EL (cell line): ENCODE data around the gene KCNE4.

Experiments used
- DNase-seq: peaks from one replicate; pipeline ENCODE4 v3.0.0-alpha.2; 2016

Gene KCNE4

DNA sequence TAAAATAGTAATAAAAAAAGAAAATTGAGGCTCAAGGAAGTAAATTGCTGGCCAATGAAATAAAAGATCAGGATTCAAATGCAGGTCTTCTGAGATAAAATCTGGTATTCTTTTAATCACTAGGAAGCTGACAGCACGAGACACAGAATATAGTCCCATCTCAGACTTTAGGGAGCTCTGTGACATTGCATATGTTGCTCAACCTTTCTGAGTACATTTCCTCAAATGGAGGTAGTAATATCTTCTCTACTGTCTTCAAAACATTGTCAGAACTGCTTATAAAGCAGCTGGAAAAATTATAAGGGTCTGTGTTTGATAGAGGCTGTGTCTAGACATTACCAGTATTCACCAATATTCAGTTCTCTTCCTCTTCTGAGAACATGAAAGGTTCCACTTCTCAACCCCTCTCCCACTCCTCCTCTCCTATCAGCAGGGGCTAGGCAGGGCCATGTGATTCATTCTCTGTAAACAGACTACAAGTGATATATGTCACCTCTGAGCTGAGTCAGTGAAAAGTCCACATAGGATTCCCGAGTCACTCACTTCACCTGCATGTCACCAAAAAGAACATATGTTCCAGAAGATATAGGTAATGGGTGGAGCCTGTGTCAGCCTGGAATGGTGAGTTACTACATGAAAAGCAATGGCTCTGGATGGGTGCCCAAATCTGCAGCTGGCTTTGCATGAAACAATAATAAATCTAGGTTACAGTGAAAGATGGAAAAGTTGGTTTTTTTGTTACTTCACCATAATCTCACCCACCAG is 7.1 kb downstream of the KCNE4 start:
- no peak for DNase-seq

DNA sequence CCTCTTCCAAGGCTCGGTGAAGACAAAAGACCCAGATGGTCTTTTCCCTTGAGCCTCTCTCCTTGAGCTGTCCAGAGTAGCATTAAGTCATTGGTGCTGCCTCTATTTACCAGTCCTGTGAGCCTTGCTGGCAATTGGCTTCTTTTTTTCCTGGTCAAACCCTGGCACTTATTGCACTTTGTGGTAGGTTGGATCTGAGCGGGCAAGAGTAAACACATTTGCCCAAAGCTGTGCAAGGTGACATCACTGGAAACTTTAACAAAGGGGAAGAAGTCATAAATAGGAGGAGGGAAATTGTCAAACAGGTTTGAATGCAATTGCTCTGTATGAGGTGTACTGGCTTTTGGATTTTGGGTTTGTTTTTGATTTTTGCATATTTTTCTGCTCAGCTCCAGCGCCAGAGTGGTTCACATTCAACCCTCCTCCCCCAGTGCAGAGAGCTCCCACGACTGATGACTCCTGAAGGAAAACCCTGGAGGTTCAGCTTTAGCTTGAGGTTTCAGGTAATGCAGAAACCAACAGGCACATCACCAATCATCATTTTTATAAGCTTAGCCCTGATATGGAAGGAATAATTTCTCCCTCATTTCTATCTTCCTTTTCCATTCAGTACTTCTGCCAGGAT is 8.3 kb downstream of the KCNE4 start:
- DNase-seq: no peak

DNA sequence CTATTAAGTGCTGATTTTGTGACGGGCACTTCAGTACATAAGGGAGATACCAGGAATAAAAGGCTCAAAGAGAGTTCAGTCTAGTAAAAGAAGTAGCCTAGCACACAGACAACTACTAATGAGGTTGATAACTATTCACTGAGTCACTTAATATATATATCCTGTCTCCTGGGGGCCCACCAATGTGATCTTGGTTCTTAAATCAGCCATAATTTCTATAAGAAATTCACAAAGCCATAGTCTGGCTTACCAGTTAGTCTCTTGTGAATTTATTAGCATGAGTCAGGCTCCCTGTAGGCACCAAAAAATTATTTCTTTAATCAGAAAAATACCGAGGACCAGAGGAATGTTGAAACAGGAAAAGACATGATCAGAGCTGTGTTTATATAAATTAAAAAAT is 10.4 kb downstream of the KCNE4 start:
- DNase-seq: peak; percentile 84

DNA sequence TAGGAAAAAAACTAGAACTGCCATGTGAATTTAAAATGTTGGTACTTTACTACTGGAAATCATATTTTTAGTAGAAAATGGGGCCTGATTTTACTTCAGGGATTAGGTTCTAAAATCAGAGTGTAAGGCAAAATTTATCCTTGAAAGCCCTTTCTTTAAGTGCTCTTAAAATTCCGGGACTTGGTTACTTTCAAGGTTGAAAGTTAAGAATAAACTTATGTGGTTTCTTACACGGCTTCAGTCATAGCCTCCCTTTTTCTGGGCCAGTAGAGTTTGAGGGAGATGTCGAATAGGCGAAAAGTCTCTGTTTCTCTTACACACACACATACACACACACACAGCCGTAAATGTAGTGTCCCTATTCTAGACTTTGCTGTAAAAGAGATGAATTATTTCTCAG is 13.1 kb downstream of the KCNE4 start:
- DNase-seq: no peak

DNA sequence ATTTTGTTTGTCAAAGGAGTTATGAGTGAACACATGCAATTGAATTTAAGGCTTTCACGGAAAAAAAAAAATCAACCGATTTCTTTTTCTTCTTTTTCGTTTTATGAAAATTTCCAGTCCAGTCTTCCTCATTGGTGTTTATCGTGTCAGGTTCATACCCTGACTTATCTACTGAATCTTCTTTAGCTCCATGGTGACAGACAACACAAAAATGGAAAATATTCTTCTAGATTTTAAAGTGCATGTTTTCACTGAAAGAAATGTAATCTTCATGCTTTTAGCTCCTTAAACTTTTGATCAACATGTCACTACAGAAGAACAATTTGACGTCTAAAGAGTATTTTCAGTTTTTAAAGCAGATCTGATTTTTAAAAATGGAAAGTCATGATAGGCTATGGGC is 14.7 kb downstream of the KCNE4 start:
- no peak for DNase-seq

DNA sequence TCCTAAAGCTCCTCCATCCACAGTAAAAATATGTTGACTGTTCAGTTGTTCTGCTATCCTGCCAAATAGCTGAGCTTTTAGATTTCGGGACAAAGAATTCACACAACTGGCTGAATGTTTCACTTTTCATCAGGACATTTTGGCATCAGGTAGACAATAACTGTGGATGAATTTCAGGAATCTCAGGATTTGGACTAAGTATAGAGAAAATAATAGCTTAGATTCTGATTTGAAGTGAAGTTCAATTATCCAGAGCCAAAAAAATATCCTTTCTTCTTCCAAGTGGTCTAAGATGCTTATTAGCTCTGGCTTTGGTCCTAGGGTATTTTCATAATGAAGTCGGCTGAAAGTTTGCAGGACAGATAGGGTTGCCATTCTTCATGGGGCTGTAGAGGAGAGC is 16.1 kb downstream of the KCNE4 start:
- DNase-seq: no peak

DNA sequence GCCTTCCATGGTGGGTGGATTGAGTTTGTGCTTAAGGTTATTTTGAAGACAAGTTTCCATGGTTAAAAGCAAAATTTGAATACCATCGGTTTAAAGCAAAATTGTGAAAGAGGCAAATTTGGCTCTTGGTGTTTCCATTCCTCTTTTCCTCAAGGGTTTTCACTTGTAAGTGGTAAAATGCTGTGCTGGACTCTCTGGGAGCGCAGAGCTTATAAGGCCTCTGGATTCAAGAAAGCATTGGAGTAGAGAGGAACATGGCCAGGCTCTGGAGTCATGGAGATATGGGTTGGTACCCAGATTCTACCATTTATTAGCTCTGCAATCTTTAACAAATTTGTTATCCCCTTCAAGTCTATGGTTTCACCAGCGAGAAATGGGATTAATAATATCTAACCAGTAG is 17.5 kb downstream of the KCNE4 start:
- DNase-seq: no peak

DNA sequence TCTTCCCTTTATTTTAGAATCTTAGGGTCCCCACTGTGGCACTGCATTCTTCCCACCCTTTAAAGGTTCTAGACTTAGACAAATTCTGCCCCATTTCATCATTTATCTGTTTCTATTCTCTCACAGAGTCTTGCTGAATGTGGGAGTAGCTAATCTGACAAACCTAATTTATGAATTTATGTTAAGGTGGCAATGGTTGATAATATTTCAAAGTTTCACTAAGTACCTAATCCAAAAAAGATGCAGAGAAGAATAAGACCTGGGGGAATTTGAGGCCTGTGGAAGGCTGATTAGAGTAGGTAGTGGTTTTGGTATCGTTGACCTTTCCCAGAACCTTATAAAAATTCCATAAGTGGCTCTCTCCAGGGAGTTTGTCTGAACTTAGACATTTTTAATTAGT is 18.0 kb downstream of the KCNE4 start:
- DNase-seq: no peak

DNA sequence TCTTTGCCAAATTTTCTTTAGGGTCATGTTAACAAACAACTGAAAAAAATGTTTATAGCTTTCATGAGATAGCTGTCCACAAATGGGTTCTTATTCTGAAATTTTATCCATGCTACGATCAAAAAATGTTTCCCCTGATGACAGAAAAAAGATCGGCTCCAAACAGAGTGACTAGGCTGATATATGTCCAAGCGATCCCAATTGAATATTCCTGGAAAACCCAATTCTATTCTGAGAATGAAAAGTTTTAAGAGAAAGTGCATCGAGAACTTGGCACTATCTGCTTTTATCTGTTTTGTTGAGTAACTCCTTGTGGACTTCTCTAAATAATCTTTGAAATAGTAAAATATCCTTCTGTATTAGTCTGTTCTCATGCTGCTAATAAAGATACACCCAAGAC is 19.1 kb downstream of the KCNE4 start:
- DNase-seq: no peak

DNA sequence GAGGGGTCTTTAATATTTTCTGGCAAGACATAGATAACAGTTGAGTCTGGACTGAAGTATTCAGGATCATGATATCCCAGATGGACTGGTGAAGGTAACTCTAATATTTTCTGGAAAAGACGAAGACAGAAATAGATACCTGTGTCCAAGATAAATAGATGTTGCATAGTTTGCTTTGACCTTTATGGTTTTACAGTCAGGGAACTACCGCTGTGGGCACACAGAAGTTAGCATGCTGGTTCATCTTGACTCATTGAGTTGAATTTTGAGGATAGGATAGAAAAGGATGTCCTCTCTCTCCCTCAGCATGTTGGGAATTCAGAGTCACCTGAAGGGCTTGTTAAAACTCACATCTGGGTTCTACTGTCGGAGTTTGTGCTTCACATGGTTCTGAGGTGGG is 20.8 kb downstream of the KCNE4 start:
- no peak for DNase-seq

DNA sequence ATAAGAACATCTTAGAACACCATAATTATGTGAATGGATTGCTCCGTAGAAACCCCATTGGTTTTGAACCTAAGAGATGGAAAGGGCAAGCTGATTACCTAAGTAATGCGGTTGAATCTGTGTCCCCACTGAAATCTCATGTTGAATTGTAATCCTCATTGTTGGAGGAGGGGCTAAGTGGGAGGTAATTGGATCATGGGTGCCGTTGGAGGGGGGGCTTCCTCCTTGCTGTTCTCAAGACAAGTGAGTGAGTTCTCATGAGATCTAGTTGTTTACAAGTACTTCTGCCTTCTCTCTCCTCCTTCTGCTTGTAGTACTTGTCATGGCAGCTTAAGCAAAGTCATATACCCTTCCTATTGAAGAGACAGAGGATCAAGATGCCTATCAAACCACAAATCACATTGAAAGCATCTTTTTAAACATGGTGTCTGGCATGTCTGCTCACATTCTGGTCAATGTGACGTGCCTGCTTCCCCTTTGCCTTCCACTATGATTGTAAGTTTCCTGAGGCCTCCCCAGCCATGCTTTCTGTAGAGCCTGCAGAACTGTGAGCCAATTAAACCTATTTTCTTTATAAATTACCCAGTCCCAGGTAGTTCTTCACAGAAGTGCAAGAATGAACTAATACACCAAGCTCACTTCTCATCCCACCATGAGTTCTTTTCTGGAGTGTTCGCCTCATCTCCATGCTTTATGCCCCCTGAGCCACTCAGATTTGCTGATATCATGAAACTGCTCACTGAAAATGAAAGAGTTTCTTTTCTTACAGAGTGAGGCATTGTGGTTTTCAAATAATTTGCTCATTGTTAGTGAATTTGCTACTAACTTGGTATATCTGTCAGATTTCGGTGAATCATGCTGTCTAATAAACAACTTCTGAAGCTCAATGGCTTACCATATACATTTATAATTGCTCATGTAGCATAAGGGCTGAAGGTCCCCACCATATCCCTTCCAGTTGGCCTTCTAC is 23.6 kb downstream of the KCNE4 start:
- peak; percentile 65 for DNase-seq

DNA sequence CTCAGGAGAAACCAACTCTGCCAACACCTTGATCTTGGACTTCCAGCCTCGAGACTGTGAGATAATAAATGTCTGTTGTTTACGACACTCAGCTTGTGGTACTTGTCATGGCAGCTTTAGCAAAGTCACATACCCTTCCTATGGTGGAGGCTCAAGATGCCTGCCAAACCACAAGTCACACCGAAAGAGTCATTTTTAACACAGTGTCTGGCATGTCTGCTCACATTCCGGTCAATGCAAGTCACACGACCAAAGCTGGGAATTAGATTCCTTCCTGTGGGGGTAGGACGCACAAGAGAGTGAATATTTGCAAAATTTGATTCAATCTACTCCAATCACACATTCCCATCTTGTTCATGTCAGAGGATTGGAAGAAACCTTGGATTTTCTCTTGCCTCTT is 24.6 kb downstream of the KCNE4 start:
- DNase-seq: peak; percentile 84

DNA sequence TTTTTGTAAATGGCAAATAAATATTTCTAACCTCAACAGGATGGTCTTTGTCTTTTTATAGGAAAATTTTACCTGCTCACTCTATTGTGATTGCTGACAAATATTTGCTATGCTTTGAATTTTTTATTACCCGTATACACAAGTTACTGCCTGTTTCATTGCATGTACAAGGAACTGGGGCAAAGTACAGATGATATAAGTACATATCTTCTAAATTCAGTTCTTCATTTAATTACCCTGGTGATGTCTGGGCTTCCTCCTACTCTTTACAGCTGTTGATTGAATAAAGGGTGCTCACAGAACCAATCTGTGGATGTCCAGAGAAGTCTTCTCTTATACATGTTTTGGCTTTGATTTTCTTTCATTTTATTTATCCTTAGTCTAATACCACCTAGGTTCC is 26.5 kb downstream of the KCNE4 start:
- DNase-seq: no peak

DNA sequence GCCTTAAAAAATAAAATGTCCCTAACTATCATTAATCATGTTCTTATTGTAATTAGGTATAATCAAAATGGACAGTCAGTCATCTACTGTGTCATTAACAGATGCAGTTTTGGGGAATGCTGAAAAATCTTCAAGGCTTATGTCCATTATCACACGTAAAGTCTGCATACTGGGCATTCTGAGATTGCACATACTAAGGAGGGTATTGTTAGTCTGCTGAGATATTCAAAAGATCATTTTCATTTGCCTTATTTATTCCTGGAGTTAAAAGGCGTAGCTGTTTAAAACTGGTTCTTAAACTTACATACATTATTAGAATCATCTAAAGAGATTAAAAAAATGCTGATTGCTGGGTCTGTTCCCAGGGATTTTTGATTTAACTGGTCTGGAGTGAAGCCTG is 27.4 kb downstream of the KCNE4 start:
- DNase-seq: no peak

DNA sequence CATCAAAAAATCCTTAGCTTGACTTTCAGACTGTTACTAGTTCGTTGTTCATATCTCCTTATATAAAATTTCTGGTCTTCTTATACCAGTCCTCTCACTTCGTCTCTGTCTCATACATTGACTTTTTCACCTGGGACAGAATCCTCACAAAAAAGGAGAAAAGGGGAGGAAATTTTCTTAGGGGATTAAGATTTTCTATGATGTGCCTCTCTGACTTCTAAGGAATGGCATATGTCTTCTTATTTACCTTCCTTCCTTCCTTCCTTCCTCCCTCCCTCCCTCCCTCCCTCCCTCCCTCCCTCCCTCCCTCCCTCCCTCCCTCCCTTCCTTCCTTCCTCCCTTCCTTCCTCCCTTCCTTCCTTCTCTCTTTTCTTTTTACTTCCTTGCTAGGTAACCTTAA is 27.9 kb downstream of the KCNE4 start:
- DNase-seq: no peak

DNA sequence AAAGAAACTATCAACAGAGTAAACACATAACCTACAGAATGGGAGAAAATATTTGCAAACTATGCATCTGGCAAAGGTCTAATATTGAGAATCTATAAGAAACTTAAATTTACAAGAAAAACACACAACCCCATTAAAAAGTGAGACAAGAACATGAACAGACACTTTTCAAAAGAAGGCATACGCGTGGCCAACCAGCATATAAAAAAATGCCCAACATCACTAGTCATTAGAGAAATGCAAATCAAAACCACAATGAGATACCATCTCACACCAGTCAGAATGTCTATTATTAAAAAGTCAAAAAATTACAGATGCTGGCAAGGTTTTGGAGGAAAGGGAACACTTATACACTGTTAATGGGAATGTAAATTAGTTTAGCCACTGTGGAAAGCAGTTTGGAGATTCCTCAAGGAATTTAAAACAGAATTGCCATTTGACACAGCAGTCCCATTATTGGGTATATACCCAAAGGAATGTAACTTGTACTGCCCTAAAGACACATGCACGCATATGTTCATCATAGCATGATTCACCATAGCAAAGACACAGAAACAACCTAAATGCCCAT is 28.9 kb downstream of the KCNE4 start:
- peak; percentile 25 for DNase-seq

DNA sequence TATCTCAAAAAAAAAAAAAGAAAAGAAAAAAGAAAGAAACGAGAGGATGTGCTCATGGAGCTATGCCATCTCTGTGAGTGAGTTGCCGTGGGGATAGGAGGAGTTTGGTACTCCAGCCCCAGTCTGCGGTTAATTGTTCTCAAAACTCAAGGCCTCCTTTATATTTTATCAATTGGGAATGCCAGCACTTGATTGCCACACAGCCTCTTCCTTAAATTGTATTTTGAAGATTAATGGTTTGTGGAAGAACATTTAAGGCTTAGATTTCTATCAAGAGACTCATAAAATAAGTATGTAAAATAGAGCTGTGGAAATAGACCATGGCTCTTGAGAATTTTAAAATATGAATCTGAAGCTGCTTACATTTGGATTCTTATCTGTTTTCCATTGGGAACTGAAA is 29.8 kb downstream of the KCNE4 start:
- DNase-seq: no peak

DNA sequence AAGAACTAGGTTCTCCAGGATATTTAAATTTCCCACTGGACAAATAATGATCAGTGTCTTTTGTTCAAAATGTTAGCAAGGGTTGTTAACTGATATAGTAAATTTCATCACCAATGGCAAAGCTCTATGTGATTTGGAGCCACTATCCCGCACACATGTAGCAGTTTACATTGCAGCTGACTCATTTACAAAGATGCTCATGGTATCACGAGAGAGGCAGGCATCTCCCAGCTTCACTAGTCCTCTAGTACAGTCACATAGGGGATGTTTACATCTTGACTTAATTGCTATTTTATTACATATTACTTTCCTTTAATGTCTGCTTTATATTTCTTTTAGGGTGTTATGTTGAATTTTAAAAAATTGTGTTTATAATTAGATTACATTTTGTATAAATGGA is 30.7 kb downstream of the KCNE4 start:
- peak; percentile 24 for DNase-seq

DNA sequence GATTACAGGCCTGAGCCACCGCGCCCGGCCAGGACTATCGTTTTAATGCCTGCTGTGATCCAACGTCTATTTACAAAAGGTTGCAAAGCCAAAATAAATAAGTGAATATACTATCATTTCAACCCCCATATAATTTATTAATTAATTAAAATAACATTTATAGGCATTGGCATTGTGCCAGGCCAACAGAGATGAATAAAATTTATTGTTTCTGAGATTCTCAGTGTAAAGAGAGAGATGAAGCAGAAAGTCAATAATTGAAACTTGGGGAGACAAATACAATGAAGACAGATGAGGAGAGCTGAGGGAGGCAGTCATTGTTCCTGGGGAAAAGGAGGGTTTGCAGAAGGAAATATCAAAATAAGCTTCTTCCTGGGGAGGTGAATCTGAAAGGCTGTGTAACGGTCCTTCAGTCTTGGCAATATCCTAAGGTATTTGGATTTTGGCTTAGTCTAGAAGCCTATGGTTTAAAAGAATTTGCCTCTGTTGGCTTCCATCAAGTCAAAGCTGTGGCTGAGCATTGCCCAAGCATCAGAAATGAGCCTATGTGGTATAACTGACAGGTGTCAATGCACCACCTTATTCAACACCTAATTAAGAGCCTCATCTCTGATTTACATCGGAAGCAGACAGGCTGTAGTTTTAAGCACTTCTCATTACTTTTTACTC is 31.5 kb downstream of the KCNE4 start:
- DNase-seq: no peak

DNA sequence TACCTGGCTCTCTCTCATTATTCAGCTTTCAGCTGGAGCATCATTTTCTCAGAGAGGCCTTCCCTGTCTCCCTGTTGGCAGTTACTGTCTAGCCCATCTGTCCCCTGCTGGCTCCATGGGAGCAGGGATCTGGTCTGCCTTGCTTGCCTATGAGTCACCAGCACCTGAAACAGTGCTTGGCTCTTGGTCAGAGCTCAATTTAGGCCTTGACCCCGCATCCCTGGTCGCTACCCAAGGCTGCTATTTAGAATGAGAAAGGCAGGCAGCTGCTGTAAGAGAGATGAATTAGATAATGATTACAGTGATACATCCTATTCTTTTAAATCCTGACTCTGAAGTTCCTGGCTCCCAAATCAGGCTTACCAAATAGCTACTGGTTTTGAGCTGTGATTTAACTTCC is 32.9 kb downstream of the KCNE4 start:
- peak; percentile 23 for DNase-seq

DNA sequence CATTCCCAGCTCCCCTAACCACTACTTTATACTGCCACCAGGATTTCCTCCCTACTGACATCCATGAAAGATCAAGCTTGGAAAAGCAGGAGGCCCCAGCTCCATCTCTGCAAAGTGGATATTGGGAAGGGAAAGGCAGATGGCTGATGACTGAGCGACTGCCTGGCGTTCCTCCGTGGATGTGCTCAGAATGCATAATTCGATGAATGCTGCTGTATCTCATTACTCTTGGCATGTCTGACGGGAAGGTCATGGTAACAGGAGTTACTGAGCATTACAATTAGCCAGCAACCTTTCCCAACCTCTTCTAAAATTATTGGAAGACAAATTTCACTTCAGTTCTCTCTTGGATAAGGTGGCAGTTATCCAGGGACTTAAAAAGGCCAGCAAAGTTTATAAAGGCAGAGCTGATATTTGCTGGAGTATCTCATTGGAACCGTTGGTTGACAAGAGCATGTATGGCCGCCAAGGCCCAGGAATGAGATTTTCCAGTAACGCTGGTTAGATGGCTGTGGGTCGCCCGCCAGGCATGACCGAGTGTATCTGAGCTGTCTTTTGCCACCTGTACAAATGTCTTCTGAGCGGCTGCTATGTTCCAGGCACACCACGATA is 34.5 kb downstream of the KCNE4 start:
- DNase-seq: no peak

DNA sequence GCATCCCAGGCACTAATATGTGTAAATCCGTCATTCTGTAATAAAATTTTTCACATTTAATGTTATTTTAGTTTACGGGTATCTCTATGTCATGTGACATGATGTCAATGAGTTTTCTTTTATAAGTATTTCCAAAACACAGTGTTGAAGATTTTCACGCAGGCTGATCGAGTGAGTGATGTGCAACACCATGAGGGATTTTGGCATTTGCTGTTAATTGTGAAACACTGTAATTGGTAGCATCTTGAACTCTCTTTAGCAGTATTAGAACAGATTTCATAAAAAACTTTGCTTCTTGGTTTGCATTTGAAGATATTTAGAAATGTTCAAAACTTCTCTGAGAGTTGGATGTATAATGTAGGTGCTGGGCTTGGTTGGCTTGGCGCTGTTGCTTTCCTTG is 35.5 kb downstream of the KCNE4 start:
- no peak for DNase-seq
